ENCODE data around the gene DEGS2. TPM values are rescaled to one million over a fixed set of nuclear protein-coding genes. Genes with fewer than 3 reads are reported as not detected.

The DEGS2 gene
- total RNA-seq, 5 donors from 2014 or later (not counting 1 experiment from before 2014, with no cell fraction given): 0.19 to 0.79 (median 0.49) TPM; not detected in 1

- ChIA-PET POLR2A (interaction anchor here in 1 of 2 donors (1.0 kb wide), 1 partner anchor 746 kb away, joined by 4 read pairs; no protein-coding TSS in a partner anchor), CTCF (no interaction called here)
- H3K9me3 Mint-ChIP-seq: no peaks in the 10 kb centered on the region
- no peaks in the 10 kb centered on the region for H3K36me3 Mint-ChIP-seq
- ATAC-seq (replicated peaks in 1 of 4) (no peak), DNase-seq (no peak)
- Histone ChIP-seq H3K9me3 (no peaks in the 10 kb centered on the region), H3K27ac (ENCODE audit: low read length) (no peak overlapping the region), H3K4me1 (ENCODE audit: control insufficient read depth in 1 of 2, extremely low read depth in 1 of 2, insufficient read depth in 2 of 2, low read length in 2 of 2) (peaks cover 3 to 45% of the 10 kb centered on the region in 2 experiments), H3K36me3 (ENCODE audit: control insufficient read depth in 2 of 2, extremely low read depth in 1 of 2, insufficient read depth in 1 of 2, low read length in 1 of 2) (peaks cover 5 to 7% of the 10 kb centered on the region in 2 donors), H3K27me3 (replicated peaks in 1 of 2; ENCODE audit: control insufficient read depth in 2 of 2, extremely low read depth in 1 of 2, insufficient read depth in 2 of 2, low read length in 1 of 2) (peaks cover 0 to 5% of the 10 kb centered on the region in 2 experiments), H3K4me3 (ENCODE audit: control insufficient read depth in 1 of 2, extremely low read depth in 1 of 2, low read length in 1 of 2) (no peak overlapping the region)
- WGBS (ENCODE audit: insufficient coverage): 90% methylated on average over 55 of the region's 58 CpGs
- peaks cover 18 to 32% (median 25%) of the 10 kb centered on the region in 3 donors for H3K4me1 Mint-ChIP-seq
- no peak overlapping the region for H3K27ac Mint-ChIP-seq
- no peak overlapping the region for H3K4me3 Mint-ChIP-seq
- H3K27me3 Mint-ChIP-seq: no peaks in the 10 kb centered on the region
Measured at GRCh38 chr14:100148837-100149731, 10.4 kb downstream of the DEGS2 start.

GRCh38 chr14:100147691-100148464 lies 11.6 kb downstream of the DEGS2 start:
- no peaks in the 10 kb centered on the region for H3K27me3 ChIP-seq (replicated peaks in 1 of 2; ENCODE audit: control insufficient read depth in 2 of 2, extremely low read depth in 1 of 2, insufficient read depth in 2 of 2, low read length in 1 of 2)
- peaks cover 3 to 55% of the 10 kb centered on the region in 2 experiments for H3K4me1 ChIP-seq (ENCODE audit: control insufficient read depth in 1 of 2, extremely low read depth in 1 of 2, insufficient read depth in 2 of 2, low read length in 2 of 2)
- peak overlapping the region; percentile 34 for H3K27ac ChIP-seq (ENCODE audit: low read length)
- DNase-seq (no peak), ATAC-seq (replicated peaks in 1 of 4) (peak in 3 of 4 experiments; percentile 3 to 13 (median 4))
- H3K4me1 Mint-ChIP-seq: peaks cover 18 to 35% (median 28%) of the 10 kb centered on the region in 3 donors
- H3K4me3 ChIP-seq (ENCODE audit: control insufficient read depth in 1 of 2, extremely low read depth in 1 of 2, low read length in 1 of 2): peak overlapping the region in 1 of 2 donors; percentile 26
- no peaks in the 10 kb centered on the region for H3K9me3 ChIP-seq
- H3K36me3 Mint-ChIP-seq: no peaks in the 10 kb centered on the region
- no peaks in the 10 kb centered on the region for H3K9me3 Mint-ChIP-seq
- no peaks in the 10 kb centered on the region for H3K27me3 Mint-ChIP-seq
- ChIA-PET CTCF (no interaction called here), POLR2A (interaction anchor here in 1 of 2 donors (1.0 kb wide), 1 partner anchor 745 kb away, joined by 4 read pairs; no protein-coding TSS in a partner anchor)
- peaks cover 11 to 20% of the 10 kb centered on the region in 2 donors for H3K36me3 ChIP-seq (ENCODE audit: control insufficient read depth in 2 of 2, extremely low read depth in 1 of 2, insufficient read depth in 1 of 2, low read length in 1 of 2)
- H3K27ac Mint-ChIP-seq: peak overlapping the region; percentile 61 to 79
- WGBS (ENCODE audit: insufficient coverage): 69% methylated on average over 22 of the region's 28 CpGs
- H3K4me3 Mint-ChIP-seq: peak overlapping the region; percentile 13 to 68 (median 26)

GRCh38 chr14:100147181-100147631 lies 12.2 kb downstream of the DEGS2 start:
- POLR2A ChIA-PET: no interaction called here
- peak overlapping the region; percentile 34 for H3K27ac ChIP-seq (ENCODE audit: low read length)
- Mint-ChIP-seq H3K9me3 (no peaks in the 10 kb centered on the region), H3K36me3 (peaks cover 2% of the 10 kb centered on the region), H3K4me1 (peaks cover 18 to 36% (median 29%) of the 10 kb centered on the region in 3 donors), H3K27me3 (no peaks in the 10 kb centered on the region), H3K4me3 (peak overlapping the region; percentile 62 to 68 (median 62)), H3K27ac (peak overlapping the region; percentile 83 to 90)
- no peaks in the 10 kb centered on the region for H3K27me3 ChIP-seq (replicated peaks in 1 of 2; ENCODE audit: control insufficient read depth in 2 of 2, extremely low read depth in 1 of 2, insufficient read depth in 2 of 2, low read length in 1 of 2)
- CTCF ChIA-PET: interaction anchor here in 1 of 2 donors (1.2 kb wide), 1 partner anchor 51 kb away, joined by 3 read pairs; no protein-coding TSS in a partner anchor
- H3K9me3 ChIP-seq: no peaks in the 10 kb centered on the region
- H3K36me3 ChIP-seq (ENCODE audit: control insufficient read depth in 2 of 2, extremely low read depth in 1 of 2, insufficient read depth in 1 of 2, low read length in 1 of 2): peaks cover 11 to 26% of the 10 kb centered on the region in 2 donors
- 8% methylated on average over 19 of the region's 20 CpGs for WGBS (ENCODE audit: insufficient coverage)
- DNase-seq (peak; percentile 42 to 78 (median 67)), ATAC-seq (replicated peaks in 1 of 4) (peak; percentile 44 to 72 (median 52))
- peak overlapping the region in 1 of 2 donors; percentile 26 for H3K4me3 ChIP-seq (ENCODE audit: control insufficient read depth in 1 of 2, extremely low read depth in 1 of 2, low read length in 1 of 2)
- peaks cover 3 to 60% of the 10 kb centered on the region in 2 experiments for H3K4me1 ChIP-seq (ENCODE audit: control insufficient read depth in 1 of 2, extremely low read depth in 1 of 2, insufficient read depth in 2 of 2, low read length in 2 of 2)

- Histone ChIP-seq H3K9me3 (no peaks in the 10 kb centered on the region), H3K4me3 (ENCODE audit: control insufficient read depth in 1 of 2, extremely low read depth in 1 of 2, low read length in 1 of 2) (peak overlapping the region in 1 of 2 donors; percentile 26), H3K27me3 (replicated peaks in 1 of 2; ENCODE audit: control insufficient read depth in 2 of 2, extremely low read depth in 1 of 2, insufficient read depth in 2 of 2, low read length in 1 of 2) (no peaks in the 10 kb centered on the region), H3K4me1 (ENCODE audit: control insufficient read depth in 1 of 2, extremely low read depth in 1 of 2, insufficient read depth in 2 of 2, low read length in 2 of 2) (peaks cover 3 to 66% of the 10 kb centered on the region in 2 experiments), H3K27ac (ENCODE audit: low read length) (peak overlapping the region; percentile 34), H3K36me3 (ENCODE audit: control insufficient read depth in 2 of 2, extremely low read depth in 1 of 2, insufficient read depth in 1 of 2, low read length in 1 of 2) (peaks cover 13 to 32% of the 10 kb centered on the region in 2 donors)
- POLR2A ChIA-PET: no interaction called here
- ATAC-seq (replicated peaks in 1 of 4) (peak; percentile 5 to 32 (median 16)), DNase-seq (peak in 15 of 35 experiments; percentile 5 to 48 (median 28))
- CTCF ChIA-PET: interaction anchor here in 1 of 2 donors (1.2 to 1.7 kb wide), 2 partner anchors 50 to 95 kb away, joined by 3 read pairs; no protein-coding TSS in a partner anchor
- Mint-ChIP-seq H3K36me3 (peaks cover 7% of the 10 kb centered on the region), H3K4me3 (peak overlapping the region; percentile 31 to 68 (median 62)), H3K4me1 (peaks cover 18 to 41% (median 33%) of the 10 kb centered on the region in 3 donors), H3K27ac (peak overlapping the region; percentile 52 to 90), H3K9me3 (no peaks in the 10 kb centered on the region), H3K27me3 (no peaks in the 10 kb centered on the region)
- WGBS (ENCODE audit: insufficient coverage): 82% methylated on average over 13 of the region's 29 CpGs
Measured at GRCh38 chr14:100146531-100147091, 12.8 kb downstream of the DEGS2 start.

- Mint-ChIP-seq H3K27me3 (no peaks in the 10 kb centered on the region), H3K4me3 (peak overlapping the region in 2 of 3 donors; percentile 31 to 68), H3K4me1 (peaks cover 18 to 43% (median 35%) of the 10 kb centered on the region in 3 donors), H3K36me3 (peaks cover 9% of the 10 kb centered on the region), H3K27ac (peak overlapping the region; percentile 52 to 66), H3K9me3 (no peaks in the 10 kb centered on the region)
- H3K27ac ChIP-seq (ENCODE audit: low read length): no peak overlapping the region
- WGBS (ENCODE audit: insufficient coverage): 84% methylated on average over 22 of the region's 27 CpGs
- ATAC-seq (replicated peaks in 1 of 4): peak in 3 of 4 experiments; percentile 1 to 6 (median 2)
- H3K4me1 ChIP-seq (ENCODE audit: control insufficient read depth in 1 of 2, extremely low read depth in 1 of 2, insufficient read depth in 2 of 2, low read length in 2 of 2): peaks cover 3 to 73% of the 10 kb centered on the region in 2 experiments
- no peaks in the 10 kb centered on the region for H3K27me3 ChIP-seq (replicated peaks in 1 of 2; ENCODE audit: control insufficient read depth in 2 of 2, extremely low read depth in 1 of 2, insufficient read depth in 2 of 2, low read length in 1 of 2)
- POLR2A ChIA-PET: no interaction called here
- no peak for DNase-seq
- no peak overlapping the region for H3K4me3 ChIP-seq (ENCODE audit: control insufficient read depth in 1 of 2, extremely low read depth in 1 of 2, low read length in 1 of 2)
- peaks cover 21 to 40% of the 10 kb centered on the region in 2 donors for H3K36me3 ChIP-seq (ENCODE audit: control insufficient read depth in 2 of 2, extremely low read depth in 1 of 2, insufficient read depth in 1 of 2, low read length in 1 of 2)
- H3K9me3 ChIP-seq: no peaks in the 10 kb centered on the region
- CTCF ChIA-PET: interaction anchor here in 1 of 2 donors (1.2 to 1.7 kb wide), 2 partner anchors 50 to 95 kb away, joined by 3 read pairs; no protein-coding TSS in a partner anchor
Measured at GRCh38 chr14:100145682-100146464, 13.6 kb downstream of the DEGS2 start.

All from T-cell (primary cell).